ENCODE measurements around the gene NR1H4.
"Not testable (repeated sequence)": the region's sequence is repeated elsewhere in the genome, so short reads cannot be mapped to it uniquely, and the experiment has no call there.

NR1H4 gene

DNA sequence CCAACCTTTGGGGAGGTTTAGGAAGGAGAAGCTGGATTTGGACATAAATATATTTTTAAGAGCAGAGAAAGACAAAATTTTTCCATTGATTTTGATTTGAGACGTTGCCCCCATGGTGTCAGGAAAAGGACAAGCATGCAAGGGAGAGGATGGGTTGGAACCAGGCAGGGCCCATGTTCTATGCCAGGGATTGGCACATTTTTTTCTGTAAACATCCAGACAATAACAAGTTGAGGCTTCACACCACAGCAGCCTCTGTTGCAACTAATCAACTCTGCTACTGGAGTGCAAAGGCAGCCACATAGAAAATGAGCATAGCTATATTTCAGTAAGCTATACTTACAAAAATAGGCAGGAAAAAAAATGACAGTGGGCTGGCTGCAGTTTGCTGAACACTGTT is 44.7 kb downstream of the NR1H4 start:
- DNase-seq = no peak

- no peak for DNase-seq
Measured at GRCh38 chr12:100520048-100520769, 46.5 kb downstream of the NR1H4 start.

- DNase-seq = no peak
Measured at GRCh38 chr12:100521958-100522357, 48.3 kb downstream of the NR1H4 start.

DNA sequence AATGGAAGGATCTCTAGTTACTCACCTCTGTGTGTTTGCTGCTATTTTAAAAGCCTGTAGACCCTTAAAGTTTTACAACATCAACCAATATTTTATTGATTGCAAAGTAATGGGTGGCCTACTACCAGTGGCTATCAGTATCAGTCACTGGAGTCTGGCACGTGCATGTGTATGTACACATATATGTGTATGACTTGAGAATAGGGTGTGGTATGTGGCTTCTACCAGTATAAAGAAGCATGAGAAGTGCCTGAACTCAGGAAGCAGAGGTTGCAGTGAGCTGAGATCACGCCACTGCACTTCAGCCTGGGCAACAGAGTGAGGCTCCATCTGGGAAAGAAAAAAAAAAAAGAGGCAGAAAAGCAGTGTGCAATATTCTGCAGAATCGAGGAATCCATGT is 54.4 kb downstream of the NR1H4 start:
- DNase-seq = no peak

DNA sequence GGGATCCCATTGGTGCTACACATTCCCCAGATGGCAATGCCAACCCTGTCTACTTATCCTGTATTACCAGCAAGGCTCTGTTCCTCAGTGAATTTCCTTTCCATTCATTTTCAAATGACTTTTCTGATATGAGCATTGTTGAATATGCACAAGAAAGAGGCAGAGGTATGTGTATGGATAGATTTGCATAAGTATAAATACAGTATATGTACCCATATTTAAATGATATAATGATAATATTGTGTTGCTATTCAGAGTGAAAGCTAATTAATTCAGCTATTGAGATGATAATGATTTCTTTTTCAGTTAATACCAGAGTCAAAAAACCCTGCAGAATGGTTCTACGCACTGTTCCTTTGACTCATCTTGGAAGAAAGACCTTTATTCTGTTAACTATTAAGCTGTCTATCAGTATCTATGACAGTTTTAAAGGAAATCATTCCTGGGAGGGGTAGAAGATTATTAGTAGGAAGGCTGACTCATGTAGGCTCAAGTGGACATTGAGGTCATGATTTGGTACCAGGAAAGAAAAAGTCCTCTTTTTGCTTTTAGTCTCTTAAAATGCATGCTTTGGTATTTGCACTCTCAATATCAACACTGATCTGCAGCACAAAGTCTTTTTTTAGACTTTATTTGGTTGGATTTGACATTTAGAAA is 54.9 kb downstream of the NR1H4 start:
- DNase-seq = no peak

- DNase-seq = no peak
Measured at GRCh38 chr12:100529756-100530350, 56.2 kb downstream of the NR1H4 start.

DNA sequence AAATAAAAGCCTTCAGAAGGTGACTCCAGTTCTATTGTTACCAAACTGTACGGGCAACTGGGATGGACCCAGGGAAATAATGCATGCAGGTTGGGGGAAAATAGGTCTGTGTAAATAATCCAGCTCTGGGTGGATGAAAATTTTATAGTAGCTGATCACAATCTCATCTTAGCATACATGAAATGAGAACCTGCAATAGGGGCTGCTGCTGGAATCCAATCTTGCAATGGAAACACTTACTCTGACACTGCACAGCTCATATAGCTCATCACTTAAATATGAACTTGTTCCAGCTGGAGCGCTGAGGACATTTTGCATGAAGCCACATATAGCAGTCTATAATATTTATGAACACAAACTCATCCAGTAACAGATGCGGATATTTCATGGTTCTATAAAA is 59.7 kb downstream of the NR1H4 start:
- no peak for DNase-seq

GRCh38 chr12:100534625-100535227 is 61.1 kb downstream of the NR1H4 start:
- no peak for DNase-seq

GRCh38 chr12:100539202-100539601 is 65.5 kb downstream of the NR1H4 start:
- DNase-seq = no peak

DNA sequence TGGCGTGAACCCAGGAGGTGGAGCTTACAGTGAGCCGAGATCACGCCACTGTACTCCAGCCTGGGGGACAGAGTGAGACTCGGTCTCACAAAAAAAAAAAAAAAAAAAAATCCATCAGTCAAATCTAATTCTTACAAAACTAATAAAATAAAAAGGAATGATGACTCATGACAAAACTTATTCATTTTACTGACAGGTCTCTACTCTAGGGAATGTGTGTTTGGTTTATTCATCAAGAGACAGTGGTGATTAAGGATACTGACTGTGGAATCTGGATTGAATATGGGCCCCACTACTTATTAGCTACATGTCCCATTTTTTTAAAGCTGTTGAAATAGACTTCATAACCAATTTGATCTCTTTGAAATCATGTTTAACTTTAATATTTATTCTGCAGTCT is 70.5 kb downstream of the NR1H4 start:
- no peak for DNase-seq

DNA sequence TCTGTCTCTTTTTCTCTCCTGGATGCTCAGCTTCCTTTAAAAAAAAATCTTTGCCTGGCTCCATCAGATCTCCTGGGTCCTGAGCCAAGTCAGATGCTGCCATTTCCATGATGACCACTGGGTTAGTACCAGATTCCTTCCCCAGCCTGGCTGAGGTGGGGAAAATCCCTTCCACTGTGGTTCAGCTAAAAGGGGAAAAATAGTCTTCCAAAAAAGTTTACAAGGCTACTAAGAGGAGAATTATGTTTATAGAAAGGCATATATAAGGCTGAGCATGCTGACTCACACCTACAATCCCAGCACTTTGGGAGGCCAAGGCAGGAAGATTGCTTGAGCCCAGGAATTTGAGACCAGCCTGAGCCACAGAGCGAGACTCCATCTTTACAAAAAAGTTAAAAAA is 71.4 kb downstream of the NR1H4 start:
- DNase-seq = no peak

GRCh38 chr12:100553936-100554335 is 80.3 kb downstream of the NR1H4 start:
- no peak for DNase-seq

- DNase-seq = no peak
Measured at GRCh38 chr12:100554608-100555077, 81.0 kb downstream of the NR1H4 start.

- DNase-seq = no peak
Measured at GRCh38 chr12:100555722-100556121, 82.1 kb downstream of the NR1H4 start.

DNA sequence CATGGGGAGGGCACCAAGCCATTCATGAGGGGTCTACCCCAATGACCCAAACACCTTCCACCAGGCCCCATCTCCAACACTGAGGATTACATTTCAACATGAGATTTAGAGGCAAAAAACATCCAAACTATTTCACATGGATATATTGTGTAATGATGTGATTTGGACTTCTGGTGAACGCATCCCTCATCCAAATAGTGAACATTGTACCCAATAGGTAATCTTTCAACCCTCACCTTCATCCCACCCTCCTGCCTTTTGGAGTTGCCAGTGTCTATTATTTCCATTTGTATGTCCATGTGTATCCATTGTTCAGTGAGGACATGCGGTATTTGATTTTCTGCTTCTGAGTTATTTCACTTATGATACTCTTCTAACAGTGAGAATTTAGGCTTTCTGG is 83.7 kb downstream of the NR1H4 start:
- no peak for DNase-seq

- not testable (repeated sequence) for DNase-seq
Measured at GRCh38 chr12:100559261-100559660, 85.6 kb downstream of the NR1H4 start.

DNA sequence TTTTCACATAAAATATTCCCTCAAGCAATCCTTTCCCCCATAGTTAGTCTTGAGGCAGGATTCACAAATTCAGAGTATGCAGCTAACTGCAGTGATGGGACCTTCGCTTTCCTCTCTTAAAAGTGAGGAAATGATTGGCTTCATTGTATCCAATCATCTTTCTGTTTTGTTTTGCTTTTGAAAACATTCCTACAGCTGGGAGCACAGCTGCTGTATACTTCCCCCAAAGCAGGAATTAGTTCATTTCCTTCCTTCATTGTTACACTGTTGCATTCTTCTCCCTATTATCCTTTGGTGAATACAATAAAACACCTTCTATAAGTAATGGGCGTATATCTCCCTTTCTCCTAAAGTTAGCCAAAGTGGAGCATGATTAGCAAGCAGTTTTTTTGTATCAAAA is 90.4 kb downstream of the NR1H4 start:
- no peak for DNase-seq

DNA sequence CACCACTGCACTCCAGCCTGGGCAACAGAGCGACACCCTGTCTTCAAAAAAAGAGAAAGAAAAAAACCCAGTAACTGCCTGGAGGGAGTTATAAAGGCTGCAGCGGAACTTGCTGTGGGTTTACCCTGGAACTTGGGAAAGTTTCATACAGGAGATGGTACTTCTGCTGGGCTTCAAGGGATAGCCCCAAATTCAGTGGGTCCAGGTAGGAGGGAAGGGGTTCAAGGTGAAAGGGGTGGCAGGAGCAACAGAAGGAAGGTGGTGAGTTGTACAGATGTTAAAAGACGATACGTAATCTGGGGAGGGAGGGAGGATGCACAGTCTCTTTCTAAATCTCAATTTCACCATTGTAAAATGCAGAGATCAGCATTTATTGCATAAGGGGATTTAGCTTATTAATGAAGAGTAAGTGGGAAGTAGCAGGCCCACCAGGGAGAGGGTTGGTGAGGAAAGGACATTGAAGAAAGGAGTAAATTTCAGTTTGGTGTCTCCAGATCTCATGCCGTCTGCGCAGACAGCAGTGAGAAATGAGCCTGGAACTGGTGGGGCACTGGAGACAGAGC is 91.3 kb downstream of the NR1H4 start:
- DNase-seq = no peak

GRCh38 chr12:100565987-100566545 is 92.4 kb downstream of the NR1H4 start:
- DNase-seq = no peak

DNA sequence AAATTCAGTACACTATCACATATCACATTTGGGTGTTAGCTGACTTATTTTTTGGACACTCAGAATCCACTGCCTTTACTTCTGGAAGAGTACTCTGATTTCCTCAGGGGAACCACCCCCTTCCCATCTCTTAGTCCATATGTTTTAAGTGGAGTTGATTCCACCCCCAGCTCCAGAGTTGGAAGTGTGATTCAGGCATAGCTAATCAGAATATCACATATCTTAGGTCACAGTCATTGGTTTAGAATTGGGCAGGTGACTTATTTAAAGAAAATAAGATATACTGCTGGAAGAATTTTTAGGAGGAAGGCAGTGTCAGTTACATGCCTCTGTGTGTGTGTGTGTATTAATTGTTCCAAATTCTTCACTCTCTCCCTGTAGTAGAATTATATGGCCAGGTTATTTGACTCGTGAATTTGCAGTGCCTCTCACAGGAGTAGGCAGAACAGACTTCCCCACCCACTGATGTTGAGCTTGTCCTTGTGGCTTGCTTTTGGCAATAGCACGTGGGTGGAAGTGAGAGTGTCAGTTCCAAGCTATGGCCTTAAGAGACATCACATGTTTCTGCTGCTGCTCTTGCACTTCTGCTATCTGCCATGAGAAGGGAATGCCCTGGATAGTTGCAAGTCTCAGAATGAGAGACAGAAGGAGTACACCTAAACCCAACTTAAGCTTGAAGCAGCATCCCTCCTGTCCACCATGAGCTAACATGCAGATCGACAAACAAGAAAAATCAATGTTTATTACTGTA is 93.4 kb downstream of the NR1H4 start:
- DNase-seq = no peak

DNA sequence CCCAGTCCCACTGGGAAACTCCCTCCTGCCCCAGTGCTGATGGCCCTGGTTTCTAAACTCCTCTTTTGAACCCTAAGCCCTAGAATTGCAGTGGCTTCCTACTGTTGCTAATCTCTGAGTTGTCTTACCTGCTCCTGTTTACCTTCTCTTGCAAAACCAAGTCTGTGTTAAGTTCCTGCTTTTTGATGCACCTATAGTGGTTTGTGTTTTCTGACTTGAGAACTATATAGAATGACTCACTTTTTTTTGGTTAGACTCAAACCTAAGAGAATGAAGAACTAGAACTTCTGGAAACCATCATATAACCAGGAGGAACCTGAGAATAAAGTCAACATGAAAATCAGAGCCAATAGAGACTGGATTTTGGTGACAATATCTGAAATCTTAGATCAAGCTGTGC is 94.3 kb downstream of the NR1H4 start:
- no peak for DNase-seq

- DNase-seq = no peak
Measured at GRCh38 chr12:100572184-100572583, 98.5 kb downstream of the NR1H4 start.
